Endothelial cell of umbilical vein (primary cell): ENCODE results near the gene SPAG7.

Experiments
- FOS ChIP-seq: IDR thresholded peaks from 2 replicates; pipeline ENCODE4 v1.6.1; 2011; ENCODE audit warnings: mild to moderate bottlenecking, low read length, moderate library complexity, borderline replicate concordance; ENCODE audit not compliant: insufficient read depth
- POLR2A ChIP-seq: IDR thresholded peaks from 2 replicates; pipeline ENCODE4 v1.6.1; 2012; ENCODE audit warnings: low read depth, mild to moderate bottlenecking, control low read depth, low read length
- TF ChIP-seq, protein P1 (sequence below), 2 donors: IDR thresholded peaks; 1 replicate in 1 of 2; 2 replicates in 1 of 2; pipeline ENCODE4 v1.5.1; 2011; ENCODE audit warnings: low read length in 2 of 2, mild to moderate bottlenecking in 2 of 2, moderate library complexity in 2 of 2, control low read depth in 1 of 2, inconsistent platforms in 1 of 2, low read depth in 1 of 2; ENCODE audit not compliant: insufficient read depth in 1 of 2; ENCODE audit errors: extremely low read depth in 1 of 2

DNA sequence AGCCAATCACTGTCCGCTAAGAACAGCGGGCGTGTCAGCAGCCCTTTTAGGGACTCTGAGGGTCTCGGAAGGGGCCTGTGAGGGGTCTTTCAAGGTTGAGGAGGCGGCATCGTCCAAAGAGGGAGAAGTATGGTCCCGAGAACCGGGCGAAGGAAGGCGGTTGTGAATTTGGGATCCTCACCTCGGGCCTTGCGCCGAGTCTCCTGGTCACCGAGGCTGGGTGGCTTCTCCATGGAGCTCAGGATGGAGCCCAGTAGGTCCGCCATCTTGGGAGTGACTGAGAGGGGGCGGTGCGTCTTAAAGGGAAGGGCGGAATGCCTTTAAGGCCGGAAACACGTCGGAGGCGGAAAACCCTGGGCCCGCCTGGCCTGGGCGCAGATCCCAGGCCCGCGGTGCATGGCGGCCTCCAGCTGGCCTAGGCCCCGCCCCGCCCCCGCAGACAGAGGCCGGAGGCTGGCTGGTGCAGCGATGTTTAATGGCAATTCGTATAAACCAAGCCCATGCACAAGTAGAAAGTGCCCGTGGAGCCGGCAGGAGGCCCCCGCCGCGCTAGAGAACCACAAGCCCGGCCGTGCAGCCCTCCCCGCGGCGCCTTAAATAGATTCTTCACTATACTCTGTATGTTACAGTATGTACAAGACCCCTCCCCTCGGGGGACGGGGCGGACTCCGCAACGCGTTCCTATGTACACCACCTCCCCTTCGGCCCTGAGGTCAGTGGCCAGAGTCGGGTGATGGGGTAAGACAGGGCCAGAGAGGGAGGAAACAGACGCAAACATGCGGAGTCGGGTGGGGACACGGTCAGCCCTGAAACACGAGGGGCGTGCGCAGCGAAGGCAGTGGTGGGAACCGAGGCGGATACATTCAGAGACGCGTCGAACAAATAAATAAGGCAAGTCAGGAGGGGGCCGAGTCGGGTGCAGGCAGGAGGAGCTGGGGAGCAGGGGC lies at the start of gene SPAG7:
- TF ChIP-seq, protein P1, sequence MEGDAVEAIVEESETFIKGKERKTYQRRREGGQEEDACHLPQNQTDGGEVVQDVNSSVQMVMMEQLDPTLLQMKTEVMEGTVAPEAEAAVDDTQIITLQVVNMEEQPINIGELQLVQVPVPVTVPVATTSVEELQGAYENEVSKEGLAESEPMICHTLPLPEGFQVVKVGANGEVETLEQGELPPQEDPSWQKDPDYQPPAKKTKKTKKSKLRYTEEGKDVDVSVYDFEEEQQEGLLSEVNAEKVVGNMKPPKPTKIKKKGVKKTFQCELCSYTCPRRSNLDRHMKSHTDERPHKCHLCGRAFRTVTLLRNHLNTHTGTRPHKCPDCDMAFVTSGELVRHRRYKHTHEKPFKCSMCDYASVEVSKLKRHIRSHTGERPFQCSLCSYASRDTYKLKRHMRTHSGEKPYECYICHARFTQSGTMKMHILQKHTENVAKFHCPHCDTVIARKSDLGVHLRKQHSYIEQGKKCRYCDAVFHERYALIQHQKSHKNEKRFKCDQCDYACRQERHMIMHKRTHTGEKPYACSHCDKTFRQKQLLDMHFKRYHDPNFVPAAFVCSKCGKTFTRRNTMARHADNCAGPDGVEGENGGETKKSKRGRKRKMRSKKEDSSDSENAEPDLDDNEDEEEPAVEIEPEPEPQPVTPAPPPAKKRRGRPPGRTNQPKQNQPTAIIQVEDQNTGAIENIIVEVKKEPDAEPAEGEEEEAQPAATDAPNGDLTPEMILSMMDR (IDR thresholded peaks at IDR 0.05; ENCODE audit: extremely low read depth in 1 of 2, insufficient read depth in 1 of 2, low read depth in 1 of 2, low read length in 2 of 2), result no peak
- TF ChIP-seq POLR2A (peak; percentile 95), FOS (no peak)
